Activated CD4-positive, alpha-beta T cell treated with anti-CD3 and anti-CD28 coated beads, Interleukin-2, amount 10 ng/mL, durations not matched to agents 7 days and 5 days (primary cell): Measurements from ENCODE around the gene TSC22D1. TPM values are rescaled to one million over a fixed set of nuclear protein-coding genes. Genes with fewer than 3 reads are reported as not detected.
A peak's percentile ranks its signal among the peaks of the same experiment; 100 is the strongest.
"Not testable (repeated sequence)": the region's sequence is repeated elsewhere in the genome, so short reads cannot be mapped to it uniquely, and the experiment has no call there.

Experiments used
- CTCF ChIA-PET: fragments of 350-600 bp; sonication (Branson Sonifier 250); formaldehyde crosslinking; loops from one replicate; lab custom pipeline; 2021; ENCODE audit warnings: antibody characterized with exemption; lab: Charles Lee
- POLR2A ChIA-PET: fragments of 350-600 bp; sonication (Branson Sonifier 250); formaldehyde crosslinking; loops from one replicate; lab custom pipeline; 2021; ENCODE audit warnings: antibody characterized with exemption; lab: Charles Lee
- DNase-seq: peaks from one replicate; pipeline ENCODE4 v3.0.0-alpha.2; 2020
- H3K27ac Mint-ChIP-seq: one replicate; pipeline ENCODE4 v1.8.0; 2021; ENCODE audit warnings: mild to moderate bottlenecking, moderate library complexity, mixed read lengths
- H3K27me3 Mint-ChIP-seq: one replicate; pipeline ENCODE4 v1.8.0; 2021; ENCODE audit warnings: mixed read lengths
- H3K36me3 Mint-ChIP-seq: one replicate; pipeline ENCODE4 v1.8.0; 2021; ENCODE audit warnings: low read depth, mixed read lengths
- H3K4me1 Mint-ChIP-seq: one replicate; pipeline ENCODE4 v1.8.0; 2021; ENCODE audit warnings: mixed read lengths
- H3K4me3 Mint-ChIP-seq: one replicate; pipeline ENCODE4 v1.8.0; 2021; ENCODE audit warnings: mild to moderate bottlenecking, moderate library complexity, mixed read lengths
- H3K9me3 Mint-ChIP-seq: one replicate; pipeline ENCODE4 v1.8.0; 2021; ENCODE audit warnings: mixed read lengths
- total RNA-seq, 2 experiments: library from RNA; stranded (reverse); gene quantifications; one replicate each; pipeline ENCODE4 v1.2.3, GENCODE V29; 2021

Gene TSC22D1
- total RNA-seq, 2 experiments from 2014 or later, result 13.3 to 13.6 TPM

DNA sequence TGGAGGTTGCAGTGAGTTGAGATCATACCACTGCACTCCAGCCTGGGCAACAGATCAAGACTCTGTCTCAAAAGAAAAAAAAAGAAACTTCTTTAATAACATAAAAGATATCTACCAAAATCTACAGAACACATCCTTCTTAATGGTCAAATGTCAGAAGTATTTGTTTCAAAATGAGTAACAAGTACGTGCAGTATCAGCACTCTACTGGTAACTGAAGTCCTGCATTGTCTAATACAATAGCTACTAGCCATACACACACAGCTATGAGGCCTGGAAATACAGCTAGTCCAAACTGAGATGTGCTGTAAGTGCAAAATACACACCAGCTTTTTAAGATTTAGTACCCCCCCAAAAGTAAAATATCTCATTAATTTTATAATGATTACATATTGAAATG is 88.1 kb downstream of the TSC22D1 start:
- H3K27me3 Mint-ChIP-seq, result no peaks in the 10 kb centered on the region
- H3K9me3 Mint-ChIP-seq, result no peaks in the 10 kb centered on the region
- DNase-seq, result no peak
- peaks cover 1% of the 10 kb centered on the region for H3K36me3 Mint-ChIP-seq
- H3K27ac Mint-ChIP-seq, result no peak overlapping the region
- H3K4me3 Mint-ChIP-seq, result no peak overlapping the region
- H3K4me1 Mint-ChIP-seq, result peaks cover 17% of the 10 kb centered on the region
- CTCF ChIA-PET, result interaction anchor here (0.9 kb wide), 1 partner anchor 385 kb away, joined by 3 read pairs; no protein-coding TSS in a partner anchor
- POLR2A ChIA-PET, result no interaction called here

GRCh38 chr13:44484562-44485138 is 91.5 kb downstream of the TSC22D1 start:
- Mint-ChIP-seq H3K27ac (peak overlapping the region; percentile 84), H3K9me3 (no peaks in the 10 kb centered on the region), H3K36me3 (peaks cover under 1% of the 10 kb centered on the region), H3K4me3 (peak overlapping the region; percentile 44), H3K27me3 (no peaks in the 10 kb centered on the region), H3K4me1 (peaks cover 17% of the 10 kb centered on the region)
- ChIA-PET CTCF (interaction anchor here (1.2 to 2.3 kb wide), 5 partner anchors 11 to 434 kb away, joined by 3 to 5 read pairs (median 4); no protein-coding TSS in a partner anchor), POLR2A (no interaction called here)
- DNase-seq, result no peak

- POLR2A ChIA-PET, result no interaction called here
- H3K27me3 Mint-ChIP-seq, result no peaks in the 10 kb centered on the region
These were observed 101.8 kb downstream of the TSC22D1 start for GRCh38 chr13:44474122-44474910.

DNA sequence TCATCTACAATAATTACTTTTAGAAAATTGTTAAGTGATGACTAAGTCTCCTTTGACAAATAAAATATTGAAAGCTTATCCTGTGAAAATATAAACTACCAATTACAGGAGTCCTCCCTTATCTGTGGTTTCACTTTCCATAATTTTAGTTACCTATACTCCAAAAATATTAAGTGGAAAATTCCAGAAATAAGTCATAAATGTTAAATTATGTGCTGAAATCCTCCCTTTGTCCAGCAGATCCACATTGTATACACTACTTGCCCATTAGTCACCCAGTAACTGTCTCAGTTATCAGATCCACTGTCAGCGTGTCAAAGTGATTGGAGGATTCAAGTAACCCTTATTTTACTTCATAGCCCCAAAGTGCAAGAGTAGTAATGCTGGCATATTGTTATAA is 104.4 kb downstream of the TSC22D1 start:
- Mint-ChIP-seq H3K9me3 (no peaks in the 10 kb centered on the region), H3K27me3 (no peaks in the 10 kb centered on the region), H3K4me3 (no peak overlapping the region), H3K36me3 (no peaks in the 10 kb centered on the region), H3K27ac (no peak overlapping the region), H3K4me1 (no peaks in the 10 kb centered on the region)
- ChIA-PET CTCF (no interaction called here), POLR2A (no interaction called here)
- no peak for DNase-seq

More at GRCh38 chr13:44474122-44474910, 101.8 kb downstream of the TSC22D1 start:
- Mint-ChIP-seq H3K4me1 (no peaks in the 10 kb centered on the region), H3K9me3 (no peaks in the 10 kb centered on the region), H3K36me3 (no peaks in the 10 kb centered on the region), H3K4me3 (no peak overlapping the region), H3K27ac (no peak overlapping the region)
- no peak for DNase-seq
- CTCF ChIA-PET, result interaction anchor here (1.1 kb wide), 1 partner anchor 10 kb away, joined by 5 read pairs; no protein-coding TSS in a partner anchor

GRCh38 chr13:44470638-44471562 is 105.2 kb downstream of the TSC22D1 start:
- POLR2A ChIA-PET, result no interaction called here
- Mint-ChIP-seq H3K27ac (no peak overlapping the region), H3K36me3 (no peaks in the 10 kb centered on the region), H3K4me3 (no peak overlapping the region), H3K9me3 (no peaks in the 10 kb centered on the region), H3K27me3 (no peaks in the 10 kb centered on the region), H3K4me1 (no peaks in the 10 kb centered on the region)
- no peak for DNase-seq
- CTCF ChIA-PET, result no interaction called here

DNA sequence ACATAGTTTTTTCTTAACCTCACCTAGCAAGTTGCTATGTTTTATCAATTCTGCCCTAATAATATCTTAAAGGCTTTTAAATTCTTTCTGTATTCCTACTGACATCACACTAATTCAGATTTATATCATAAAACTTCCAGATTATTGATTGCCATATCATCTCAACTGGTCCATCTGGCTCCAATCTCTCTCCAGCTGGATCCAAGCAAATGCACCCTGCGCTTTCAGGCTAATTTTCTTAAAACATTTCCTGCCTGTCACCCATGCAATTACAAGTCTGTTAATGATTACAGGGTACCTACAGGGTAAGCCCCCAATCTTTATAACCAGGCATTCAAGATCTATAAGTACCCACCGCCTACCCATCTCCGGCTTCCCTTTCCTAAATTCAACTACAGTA is 107.3 kb downstream of the TSC22D1 start:
- no peak for DNase-seq
- no peaks in the 10 kb centered on the region for H3K36me3 Mint-ChIP-seq
- no peaks in the 10 kb centered on the region for H3K4me1 Mint-ChIP-seq
- no peaks in the 10 kb centered on the region for H3K27me3 Mint-ChIP-seq
- H3K27ac Mint-ChIP-seq, result no peak overlapping the region
- ChIA-PET CTCF (no interaction called here), POLR2A (no interaction called here)
- no peak overlapping the region for H3K4me3 Mint-ChIP-seq
- no peaks in the 10 kb centered on the region for H3K9me3 Mint-ChIP-seq

DNA sequence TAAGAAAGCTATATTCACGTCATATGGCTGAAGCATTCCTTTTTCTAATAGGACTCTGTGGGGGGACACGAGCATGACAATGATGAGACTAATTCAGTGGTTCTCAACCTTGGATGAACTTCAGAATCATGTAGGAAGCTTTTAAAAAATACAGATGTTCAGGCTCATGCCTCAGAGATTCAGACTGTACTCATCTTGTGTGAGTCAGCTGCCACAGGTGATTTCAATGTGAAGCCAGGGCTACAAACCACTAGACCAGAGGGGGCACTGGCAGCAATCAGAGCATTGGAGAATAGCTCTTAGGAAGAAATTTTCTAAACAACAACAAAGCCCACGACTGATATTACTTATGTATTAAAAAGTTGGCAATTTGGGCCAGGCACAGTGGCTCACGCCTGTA is 110.8 kb downstream of the TSC22D1 start:
- POLR2A ChIA-PET, result no interaction called here
- Mint-ChIP-seq H3K27me3 (no peaks in the 10 kb centered on the region), H3K27ac (no peak overlapping the region), H3K4me3 (no peak overlapping the region), H3K36me3 (no peaks in the 10 kb centered on the region), H3K4me1 (no peaks in the 10 kb centered on the region), H3K9me3 (no peaks in the 10 kb centered on the region)
- DNase-seq, result no peak
- CTCF ChIA-PET, result interaction anchor here (0.9 kb wide), 1 partner anchor 557 kb away, joined by 3 read pairs; no protein-coding TSS in a partner anchor

GRCh38 chr13:44464471-44464870 is 111.7 kb downstream of the TSC22D1 start:
- Mint-ChIP-seq H3K9me3 (no peaks in the 10 kb centered on the region), H3K36me3 (no peaks in the 10 kb centered on the region), H3K4me1 (no peaks in the 10 kb centered on the region), H3K27ac (no peak overlapping the region), H3K27me3 (no peaks in the 10 kb centered on the region), H3K4me3 (no peak overlapping the region)
- no peak for DNase-seq
- ChIA-PET POLR2A (no interaction called here), CTCF (interaction anchor here (0.9 kb wide), 1 partner anchor 556 kb away, joined by 3 read pairs; no protein-coding TSS in a partner anchor)

GRCh38 chr13:44463759-44464158 is 112.4 kb downstream of the TSC22D1 start:
- Mint-ChIP-seq H3K4me1 (no peaks in the 10 kb centered on the region), H3K27me3 (no peaks in the 10 kb centered on the region), H3K27ac (no peak overlapping the region), H3K36me3 (no peaks in the 10 kb centered on the region), H3K9me3 (no peaks in the 10 kb centered on the region), H3K4me3 (no peak overlapping the region)
- no peak for DNase-seq
- POLR2A ChIA-PET, result no interaction called here
- CTCF ChIA-PET, result interaction anchor here (0.9 to 1.4 kb wide), 2 partner anchors 17 to 556 kb away, joined by 3 read pairs; no protein-coding TSS in a partner anchor

GRCh38 chr13:44459674-44460073 is 116.5 kb downstream of the TSC22D1 start:
- ChIA-PET CTCF (interaction anchor here (0.7 to 2.0 kb wide), 2 partner anchors 24 to 862 kb away, joined by 3 to 4 read pairs; no protein-coding TSS in a partner anchor), POLR2A (no interaction called here)

GRCh38 chr13:44458313-44458975 is 117.7 kb downstream of the TSC22D1 start:
- ChIA-PET CTCF (interaction anchor here (2.0 kb wide), 1 partner anchor 25 kb away, joined by 4 read pairs; no protein-coding TSS in a partner anchor), POLR2A (no interaction called here)
- H3K4me3 Mint-ChIP-seq, result no peak overlapping the region
- H3K36me3 Mint-ChIP-seq, result no peaks in the 10 kb centered on the region
- peaks cover 2% of the 10 kb centered on the region for H3K4me1 Mint-ChIP-seq
- H3K27me3 Mint-ChIP-seq, result no peaks in the 10 kb centered on the region
- H3K9me3 Mint-ChIP-seq, result no peaks in the 10 kb centered on the region
- no peak for DNase-seq
- H3K27ac Mint-ChIP-seq, result no peak overlapping the region

More at GRCh38 chr13:44459674-44460073, 116.5 kb downstream of the TSC22D1 start:
- Mint-ChIP-seq H3K36me3 (no peaks in the 10 kb centered on the region), H3K27me3 (no peaks in the 10 kb centered on the region), H3K9me3 (no peaks in the 10 kb centered on the region), H3K4me1 (peaks cover 2% of the 10 kb centered on the region), H3K27ac (no peak overlapping the region), H3K4me3 (no peak overlapping the region)
- DNase-seq, result no peak

- H3K9me3 Mint-ChIP-seq, H3K4me3 Mint-ChIP-seq, H3K36me3 Mint-ChIP-seq, H3K27ac Mint-ChIP-seq, POLR2A ChIA-PET, DNase-seq, H3K27me3 Mint-ChIP-seq, H3K4me1 Mint-ChIP-seq: not testable (repeated sequence)
- CTCF ChIA-PET, result interaction anchor here (1.1 kb wide), 1 partner anchor 8 kb away, joined by 3 read pairs; no protein-coding TSS in a partner anchor
These were observed 119.9 kb downstream of the TSC22D1 start for GRCh38 chr13:44456212-44456611.
